Karpas-422 (cell line): Measurements from ENCODE around the gene TH. TPM values are rescaled to one million over a fixed set of nuclear protein-coding genes. Genes with fewer than 3 reads are reported as not detected.

Source experiments
- DNase-seq: peaks from one replicate; pipeline ENCODE4 v3.0.0-alpha.2; 2015
- H2AFZ ChIP-seq: fragments of 200-600 bp; sonication (generic); 2 replicates; pipeline ENCODE4 v1.6.1; 2014; ENCODE audit warnings: antibody characterized with exemption, low read length, mixed read lengths
- H3K27ac ChIP-seq: fragments of 200-600 bp; sonication (generic); 2 replicates; pipeline ENCODE4 v1.5.1; 2014; ENCODE audit warnings: mild to moderate bottlenecking, low read length, moderate library complexity
- H3K27me3 ChIP-seq: fragments of 200-600 bp; sonication (generic); 2 replicates; pipeline ENCODE4 v1.6.1; 2014; ENCODE audit warnings: low read length, mixed read lengths
- H3K36me3 ChIP-seq: fragments of 200-600 bp; sonication (generic); 2 replicates; pipeline ENCODE4 v1.6.1; 2014; ENCODE audit warnings: low read length, mixed read lengths; ENCODE audit not compliant: insufficient read depth
- H3K4me1 ChIP-seq: fragments of 200-600 bp; sonication (generic); 2 replicates; pipeline ENCODE4 v1.6.1; 2014; ENCODE audit warnings: mild to moderate bottlenecking, low read length, mixed read lengths
- H3K4me2 ChIP-seq: fragments of 200-600 bp; sonication (generic); 2 replicates; pipeline ENCODE4 v1.6.1; 2014; ENCODE audit warnings: low read length, low read depth, mild to moderate bottlenecking; ENCODE audit not compliant: poor library complexity, severe bottlenecking
- H3K4me3 ChIP-seq: fragments of 200-600 bp; sonication (generic); 2 replicates; pipeline ENCODE4 v1.5.1; 2014; ENCODE audit warnings: mild to moderate bottlenecking, antibody characterized with exemption, low read length, mixed read lengths
- H3K79me2 ChIP-seq: fragments of 200-600 bp; sonication (generic); 2 replicates; pipeline ENCODE4 v1.6.1; 2014; ENCODE audit warnings: mild to moderate bottlenecking, low read length, mixed read lengths
- H3K9ac ChIP-seq: fragments of 200-600 bp; sonication (generic); 2 replicates; pipeline ENCODE4 v1.6.0; 2014; ENCODE audit warnings: low read length
- H3K9me2 ChIP-seq: fragments of 200-600 bp; sonication (generic), shearing (Covaris generic); replicated peaks from 2 replicates; pipeline ENCODE4 v1.6.0; 2014; ENCODE audit warnings: mild to moderate bottlenecking, low read length, moderate library complexity; ENCODE audit not compliant: insufficient read depth
- H3K9me3 ChIP-seq: fragments of 300-700, 200-600 bp; sonication (generic); 2 replicates; pipeline ENCODE4 v1.6.1; 2014; ENCODE audit warnings: low read length, mixed read lengths
- H4K20me1 ChIP-seq: fragments of 200-600 bp; sonication (generic); 2 replicates; pipeline ENCODE4 v1.6.1; 2014; ENCODE audit warnings: mild to moderate bottlenecking, antibody characterized with exemption, low read length, low read depth; ENCODE audit not compliant: insufficient read depth
- small RNA-seq: library from RNA; depleted of rRNA; stranded (forward); fragments of <200 nt; gene quantifications from one replicate; pipeline ENCODE3, GENCODE V24; 2014
- total RNA-seq: library from RNA; depleted of rRNA; stranded (reverse); fragments of >200 nt; shearing (Covaris generic); gene quantifications from 2 replicates; pipeline ENCODE4 v1.2.3, GENCODE V29; 2014; ENCODE audit warnings: low replicate concordance; rRNA removed

Gene TH
- total RNA-seq, 1 experiment from 2014 or later = not detected

DNA sequence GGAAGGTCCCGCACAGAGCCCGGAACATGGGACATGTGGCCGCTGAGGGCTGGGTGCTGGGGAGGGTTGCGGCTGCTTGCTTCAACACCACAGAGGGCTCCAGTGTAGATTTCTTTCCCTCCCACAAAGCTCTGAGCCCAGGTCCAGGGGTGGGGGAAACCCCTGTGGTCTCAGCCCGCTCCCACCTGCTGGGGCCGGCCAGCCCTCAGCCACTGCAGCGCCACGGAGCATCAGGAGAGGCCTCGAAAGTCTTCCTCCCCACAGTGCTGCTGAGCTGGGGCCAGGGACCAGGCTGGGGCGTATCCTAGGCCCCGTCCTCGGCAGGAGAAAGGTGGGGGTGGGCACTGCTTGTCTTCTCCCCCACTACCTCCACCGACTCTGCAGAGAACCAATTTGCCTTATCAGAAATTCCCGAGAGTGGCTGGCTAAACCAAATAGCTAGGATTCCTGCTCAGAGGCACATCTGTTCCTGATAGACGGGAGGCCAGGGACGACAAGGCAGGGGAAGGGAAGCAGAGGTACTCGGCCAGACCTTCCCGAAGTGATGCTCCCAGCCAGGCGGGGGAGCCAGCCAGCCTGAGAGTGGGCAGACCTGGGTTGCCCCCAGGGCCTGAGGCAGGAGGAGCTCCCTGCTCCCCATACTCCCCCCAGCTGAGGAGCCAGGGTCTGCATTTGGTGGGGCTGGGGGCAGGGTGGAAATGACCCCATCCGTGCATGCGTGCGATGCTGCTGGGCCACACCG lies 51.1 kb downstream of the TH start:
- DNase-seq = no peak
- Histone ChIP-seq H2AFZ (no peak overlapping the region), H3K27ac (no peak overlapping the region), H3K36me3 (no peaks in the 10 kb centered on the region), H4K20me1 (no peaks in the 10 kb centered on the region), H3K4me3 (no peak overlapping the region), H3K27me3 (no peaks in the 10 kb centered on the region; the same call in 1 of the 2 replicates), H3K79me2 (no peaks in the 10 kb centered on the region), H3K4me2 (no peak overlapping the region), H3K4me1 (no peaks in the 10 kb centered on the region), H3K9me3 (no peaks in the 10 kb centered on the region), H3K9ac (no peak overlapping the region), H3K9me2 (no peaks in the 10 kb centered on the region)

DNA sequence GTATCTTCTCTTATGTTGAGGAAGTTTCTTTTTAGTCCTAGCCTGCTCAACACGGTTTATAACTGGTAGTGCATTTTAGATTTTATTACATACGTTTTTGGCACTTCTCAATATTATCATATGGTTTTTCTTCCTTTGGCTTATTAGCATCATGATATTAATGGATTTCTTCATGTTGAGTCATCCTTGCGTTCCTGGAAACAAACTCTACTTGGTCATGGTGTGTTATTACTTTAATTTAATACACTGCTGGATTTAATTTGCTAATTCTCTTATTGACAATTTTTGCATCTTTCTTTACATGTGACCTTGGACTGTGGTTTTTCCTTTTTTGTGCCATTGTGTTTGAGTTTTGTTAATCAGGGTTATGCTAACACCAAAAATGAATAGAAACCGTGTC lies 52.9 kb downstream of the TH start:
- no peaks in the 10 kb centered on the region; the same call in 1 of the 2 replicates for H3K27me3 ChIP-seq
- H3K27ac ChIP-seq = no peak overlapping the region

DNA sequence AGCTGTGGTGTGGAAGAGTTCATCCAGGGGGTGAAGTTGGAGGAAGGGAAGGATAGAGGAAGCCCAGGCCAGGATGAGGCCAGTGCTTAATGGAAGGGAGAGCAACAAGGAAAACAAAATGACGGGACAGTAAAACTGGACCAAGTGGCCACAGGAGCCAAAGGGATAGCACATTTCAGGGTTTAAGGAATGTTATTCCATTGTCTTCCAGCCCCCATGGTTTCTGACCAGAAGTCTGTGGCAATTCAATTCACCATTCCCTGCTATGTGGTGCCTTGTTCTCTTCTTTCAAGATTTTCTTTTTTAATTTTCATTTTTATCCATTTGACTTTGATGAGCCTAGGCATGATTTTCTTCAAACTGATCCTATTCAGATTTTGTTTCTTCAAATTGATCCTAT lies 54.9 kb downstream of the TH start:
- no peak overlapping the region for H3K9ac ChIP-seq
- H3K9me3 ChIP-seq = no peaks in the 10 kb centered on the region
- no peak for DNase-seq
- H3K9me2 ChIP-seq = no peaks in the 10 kb centered on the region
- H3K4me3 ChIP-seq = no peak overlapping the region
- H3K4me2 ChIP-seq = no peak overlapping the region
- no peaks in the 10 kb centered on the region; the same call in 1 of the 2 replicates for H3K27me3 ChIP-seq
- no peaks in the 10 kb centered on the region for H3K79me2 ChIP-seq
- H3K36me3 ChIP-seq = no peaks in the 10 kb centered on the region
- no peak overlapping the region for H3K27ac ChIP-seq
- no peak overlapping the region for H2AFZ ChIP-seq
- H4K20me1 ChIP-seq = no peaks in the 10 kb centered on the region
- no peaks in the 10 kb centered on the region for H3K4me1 ChIP-seq

More for the DNA sequence above, 52.9 kb downstream of the TH start:
- H2AFZ ChIP-seq = no peak overlapping the region
- H3K36me3 ChIP-seq = no peaks in the 10 kb centered on the region
- no peak overlapping the region for H3K4me3 ChIP-seq
- no peaks in the 10 kb centered on the region for H4K20me1 ChIP-seq
- no peaks in the 10 kb centered on the region for H3K79me2 ChIP-seq
- no peaks in the 10 kb centered on the region for H3K9me2 ChIP-seq
- no peaks in the 10 kb centered on the region for H3K9me3 ChIP-seq
- no peak overlapping the region for H3K4me2 ChIP-seq
- DNase-seq = no peak
- no peaks in the 10 kb centered on the region for H3K4me1 ChIP-seq
- no peak overlapping the region for H3K9ac ChIP-seq

DNA sequence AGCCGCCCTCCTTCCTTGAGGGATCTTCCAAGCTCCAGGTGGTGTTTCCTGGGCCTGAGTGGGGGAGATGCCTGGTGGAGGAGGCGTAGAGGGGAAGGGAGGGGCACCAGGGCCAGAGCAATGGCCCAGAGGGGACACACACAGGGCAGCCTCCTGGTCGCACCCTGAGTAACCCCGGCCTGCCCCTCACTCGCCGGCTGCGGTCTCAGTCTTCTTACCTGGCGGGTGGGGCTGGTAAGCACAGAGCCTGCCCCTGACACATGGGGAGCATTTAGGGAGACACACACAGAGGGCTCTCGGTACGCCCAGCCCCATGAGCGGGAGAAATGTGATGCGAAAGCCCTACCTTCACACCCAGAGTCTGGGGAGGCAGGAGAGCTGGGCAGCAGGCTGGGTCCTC lies 56.3 kb downstream of the TH start:
- Histone ChIP-seq H3K27ac (no peak overlapping the region), H3K79me2 (no peaks in the 10 kb centered on the region), H3K9me3 (no peaks in the 10 kb centered on the region), H3K4me2 (no peak overlapping the region), H3K36me3 (no peaks in the 10 kb centered on the region), H4K20me1 (no peaks in the 10 kb centered on the region), H3K27me3 (no peaks in the 10 kb centered on the region; the same call in 1 of the 2 replicates), H3K9ac (no peak overlapping the region), H2AFZ (no peak overlapping the region), H3K9me2 (no peaks in the 10 kb centered on the region), H3K4me1 (no peaks in the 10 kb centered on the region), H3K4me3 (no peak overlapping the region)
- DNase-seq = no peak

DNA sequence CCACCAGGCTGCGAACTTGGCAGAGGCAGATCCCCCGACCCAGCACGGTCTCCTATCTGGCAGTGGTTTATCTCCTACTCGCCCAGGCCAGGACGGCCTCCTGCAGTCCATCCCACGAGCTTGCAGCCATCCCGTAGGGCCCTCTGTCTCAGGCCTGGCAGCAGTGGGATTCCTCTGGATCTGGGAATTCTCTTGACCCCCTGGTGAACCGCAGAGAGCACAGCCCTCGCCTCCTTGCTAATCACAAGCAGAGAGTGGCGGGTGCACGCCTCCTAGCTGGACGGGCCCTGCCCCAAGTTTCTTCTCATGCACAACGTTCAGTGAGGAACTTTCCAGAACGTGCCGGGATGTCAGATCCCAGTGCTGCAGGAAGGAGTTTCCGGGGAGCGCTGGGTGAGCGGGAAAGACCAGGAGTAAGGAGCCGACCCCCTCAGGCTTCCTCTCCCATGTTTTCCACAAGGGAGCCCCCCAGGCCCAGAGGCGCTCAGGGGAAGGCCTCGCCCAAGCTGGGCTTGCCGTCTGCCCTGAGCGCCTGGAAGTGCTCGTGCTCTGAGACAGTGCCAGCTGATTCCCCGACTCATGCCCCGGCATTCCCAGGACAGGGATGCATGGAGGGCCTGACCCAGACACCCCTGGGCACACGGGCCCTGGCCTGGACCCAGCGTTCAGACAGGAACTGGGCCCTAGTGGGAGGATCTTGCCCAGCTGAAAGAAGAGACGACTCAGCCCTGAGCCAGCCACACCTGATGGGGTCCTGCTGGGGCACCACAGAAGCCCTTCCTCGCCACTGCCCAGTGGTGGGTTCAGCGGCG lies 57.0 kb downstream of the TH start:
- Histone ChIP-seq H3K27ac (no peak overlapping the region), H4K20me1 (no peaks in the 10 kb centered on the region), H2AFZ (no peak overlapping the region), H3K27me3 (no peaks in the 10 kb centered on the region), H3K4me2 (no peak overlapping the region), H3K9me3 (no peaks in the 10 kb centered on the region), H3K9ac (no peak overlapping the region), H3K4me3 (no peak overlapping the region), H3K4me1 (no peaks in the 10 kb centered on the region), H3K9me2 (no peaks in the 10 kb centered on the region), H3K36me3 (no peaks in the 10 kb centered on the region), H3K79me2 (no peaks in the 10 kb centered on the region)
- no peak for DNase-seq

Small RNA genes lying within 50 kb of the gene (small RNA-seq; reads per million reads assigned to genes)
- gene MIR4686 = not detected
- not detected for gene MIR483

Other genes starting within 250 kb of the TH start
- gene MRPL23, start 224.5 kb downstream of the TH start, total RNA-seq = 76.2 and 192 TPM in 2 replicates
- gene H19, start 174.0 kb downstream of the TH start, total RNA-seq = 59.7 and 65.5 TPM in 2 replicates
- not detected in 2 replicates for gene IGF2, start 32.4 kb downstream of the TH start, total RNA-seq
- gene INS, start 10.6 kb downstream of the TH start, total RNA-seq = not detected in 2 replicates
- gene ASCL2, start 98.8 kb upstream of the TH start, total RNA-seq = not detected in 2 replicates
- gene C11orf21, start 130.1 kb upstream of the TH start, total RNA-seq = not detected in 2 replicates
- not detected in 2 replicates for gene TSPAN32, start 130.2 kb upstream of the TH start, total RNA-seq
- 356 and 467 TPM in 2 replicates for gene CD81, start 205.5 kb upstream of the TH start, total RNA-seq
- 25.3 and 47.5 TPM in 2 replicates for gene TSSC4, start 228.9 kb upstream of the TH start, total RNA-seq